ENCODE data around the gene WFDC5.
"Not testable (repeated sequence)": the region's sequence is repeated elsewhere in the genome, so short reads cannot be mapped to it uniquely, and the experiment has no call there.

WFDC5 gene

DNA sequence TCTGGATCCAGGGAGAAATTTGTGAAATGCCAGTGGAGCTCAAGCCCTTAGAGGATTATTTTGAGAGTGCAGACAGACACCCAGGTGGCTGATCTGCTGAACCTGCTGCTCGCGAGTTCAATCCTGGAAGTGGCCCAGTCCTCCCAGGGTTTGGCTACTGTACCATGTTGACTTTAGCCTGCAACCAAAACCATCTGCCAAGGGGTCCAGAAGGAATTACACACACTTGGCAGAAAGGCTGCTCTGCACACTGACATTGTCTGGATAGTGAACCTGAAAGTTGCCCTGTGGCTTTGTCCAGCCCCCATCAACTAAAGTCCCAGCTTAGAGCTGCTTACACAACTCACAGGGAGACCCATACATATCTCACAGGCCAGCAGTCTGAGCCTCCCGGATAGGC is 38.2 kb upstream of the WFDC5 start:
- TF ChIP-seq, protein P1, sequence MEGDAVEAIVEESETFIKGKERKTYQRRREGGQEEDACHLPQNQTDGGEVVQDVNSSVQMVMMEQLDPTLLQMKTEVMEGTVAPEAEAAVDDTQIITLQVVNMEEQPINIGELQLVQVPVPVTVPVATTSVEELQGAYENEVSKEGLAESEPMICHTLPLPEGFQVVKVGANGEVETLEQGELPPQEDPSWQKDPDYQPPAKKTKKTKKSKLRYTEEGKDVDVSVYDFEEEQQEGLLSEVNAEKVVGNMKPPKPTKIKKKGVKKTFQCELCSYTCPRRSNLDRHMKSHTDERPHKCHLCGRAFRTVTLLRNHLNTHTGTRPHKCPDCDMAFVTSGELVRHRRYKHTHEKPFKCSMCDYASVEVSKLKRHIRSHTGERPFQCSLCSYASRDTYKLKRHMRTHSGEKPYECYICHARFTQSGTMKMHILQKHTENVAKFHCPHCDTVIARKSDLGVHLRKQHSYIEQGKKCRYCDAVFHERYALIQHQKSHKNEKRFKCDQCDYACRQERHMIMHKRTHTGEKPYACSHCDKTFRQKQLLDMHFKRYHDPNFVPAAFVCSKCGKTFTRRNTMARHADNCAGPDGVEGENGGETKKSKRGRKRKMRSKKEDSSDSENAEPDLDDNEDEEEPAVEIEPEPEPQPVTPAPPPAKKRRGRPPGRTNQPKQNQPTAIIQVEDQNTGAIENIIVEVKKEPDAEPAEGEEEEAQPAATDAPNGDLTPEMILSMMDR (IDR thresholded peaks at IDR 0.05; ENCODE audit: low read depth, low read length) = no peak
- DNase-seq (ENCODE audit: extremely low read depth, low read depth) = no peak

DNA sequence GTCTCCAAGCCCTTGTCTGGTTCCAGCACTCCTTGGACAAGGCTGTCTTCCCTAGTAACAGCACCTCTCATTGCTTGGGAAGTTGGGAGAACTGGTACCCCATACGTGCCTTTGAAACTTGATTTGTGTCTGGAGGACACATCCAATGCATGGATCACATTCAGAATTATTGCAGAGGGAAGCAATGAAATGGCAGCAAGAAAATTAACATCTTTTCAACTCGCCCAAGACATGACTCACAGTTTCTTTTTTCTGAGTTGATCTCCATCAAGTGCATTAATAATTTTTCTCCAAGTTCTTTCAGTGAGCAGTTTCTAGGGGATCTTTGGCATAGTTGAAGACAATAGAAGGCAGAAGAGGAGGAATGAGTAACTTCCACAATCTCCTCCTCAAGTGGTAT is 37.4 kb upstream of the WFDC5 start:
- no peak for DNase-seq (ENCODE audit: extremely low read depth, low read depth)
- TF ChIP-seq, protein P1 (IDR thresholded peaks at IDR 0.05; ENCODE audit: low read depth, low read length) = no peak

DNA sequence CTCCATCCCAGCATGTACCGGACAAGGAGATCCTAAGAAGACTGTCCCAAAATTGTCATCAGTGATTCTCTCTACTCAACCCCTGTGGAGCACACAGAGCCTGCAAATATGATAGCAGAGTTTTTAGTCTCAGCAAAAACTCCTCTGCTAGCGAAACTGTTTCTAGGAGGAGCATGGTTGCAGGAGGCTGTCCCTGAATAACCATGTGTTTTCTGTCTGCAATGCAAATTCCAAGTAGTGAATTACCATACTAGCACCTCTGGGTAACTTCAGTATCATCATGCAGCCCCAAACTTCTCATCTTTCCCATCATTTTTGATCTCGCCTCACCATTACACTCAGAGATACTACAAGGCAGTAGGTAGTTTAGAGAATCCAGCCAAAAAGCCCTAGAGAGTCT is 34.1 kb upstream of the WFDC5 start:
- no peak for DNase-seq (ENCODE audit: extremely low read depth, low read depth)

DNA sequence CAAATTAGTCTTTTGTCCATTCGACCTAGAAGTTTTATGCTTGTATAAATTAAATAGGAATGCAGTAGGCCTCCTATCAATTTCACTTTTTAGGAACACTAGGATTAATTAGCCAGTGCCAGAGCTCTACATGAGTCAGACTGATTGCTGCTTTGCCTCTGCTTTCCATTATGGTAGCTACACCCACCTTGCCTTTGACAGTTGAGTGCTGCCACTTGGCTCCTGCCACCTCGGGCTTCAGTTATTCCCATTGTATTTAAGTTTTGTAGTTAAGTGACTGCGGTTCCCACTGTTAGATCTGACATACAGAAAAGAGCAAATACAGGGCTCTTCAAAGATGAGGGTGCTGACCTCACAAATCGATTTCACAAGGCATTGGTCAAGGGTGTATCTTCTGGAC is 25.9 kb upstream of the WFDC5 start:
- TF ChIP-seq, protein P1 (IDR thresholded peaks at IDR 0.05; ENCODE audit: low read depth, low read length) = no peak
- DNase-seq (ENCODE audit: extremely low read depth, low read depth) = no peak

More for the DNA sequence above, 34.1 kb upstream of the WFDC5 start:
- TF ChIP-seq, protein P1 (IDR thresholded peaks at IDR 0.05; ENCODE audit: low read depth, low read length) = no peak

DNA sequence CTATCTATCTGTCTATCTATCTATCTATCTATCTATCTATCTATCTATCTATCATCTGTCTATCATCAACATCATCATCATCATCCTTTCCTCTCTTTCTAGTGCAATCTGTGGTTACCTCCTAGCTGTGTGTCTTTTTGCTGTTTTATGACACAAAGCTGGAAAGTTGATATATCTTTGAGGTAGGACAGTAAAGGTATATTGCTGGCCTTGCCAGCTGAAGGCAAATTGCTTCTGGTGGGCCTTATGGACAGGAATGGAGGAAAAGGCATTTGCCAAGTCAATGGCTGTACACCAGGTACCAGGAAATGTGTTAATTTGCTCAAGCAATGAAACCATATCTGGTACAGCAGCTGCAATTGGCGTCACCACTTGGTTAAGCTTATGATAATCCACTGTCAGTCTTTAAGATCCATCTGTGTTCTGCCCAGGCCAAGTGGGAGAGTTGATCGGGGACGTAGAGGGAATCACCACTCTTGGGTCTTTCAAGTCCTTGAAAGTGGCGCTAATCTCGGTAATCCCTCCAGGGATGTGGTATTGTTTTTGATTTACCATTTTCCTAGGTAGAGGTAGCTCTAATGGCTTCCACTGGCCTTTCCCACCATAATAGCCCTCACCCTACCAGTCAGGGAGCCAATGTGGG is 24.9 kb upstream of the WFDC5 start:
- DNase-seq (ENCODE audit: extremely low read depth, low read depth) = not testable (repeated sequence)

DNA sequence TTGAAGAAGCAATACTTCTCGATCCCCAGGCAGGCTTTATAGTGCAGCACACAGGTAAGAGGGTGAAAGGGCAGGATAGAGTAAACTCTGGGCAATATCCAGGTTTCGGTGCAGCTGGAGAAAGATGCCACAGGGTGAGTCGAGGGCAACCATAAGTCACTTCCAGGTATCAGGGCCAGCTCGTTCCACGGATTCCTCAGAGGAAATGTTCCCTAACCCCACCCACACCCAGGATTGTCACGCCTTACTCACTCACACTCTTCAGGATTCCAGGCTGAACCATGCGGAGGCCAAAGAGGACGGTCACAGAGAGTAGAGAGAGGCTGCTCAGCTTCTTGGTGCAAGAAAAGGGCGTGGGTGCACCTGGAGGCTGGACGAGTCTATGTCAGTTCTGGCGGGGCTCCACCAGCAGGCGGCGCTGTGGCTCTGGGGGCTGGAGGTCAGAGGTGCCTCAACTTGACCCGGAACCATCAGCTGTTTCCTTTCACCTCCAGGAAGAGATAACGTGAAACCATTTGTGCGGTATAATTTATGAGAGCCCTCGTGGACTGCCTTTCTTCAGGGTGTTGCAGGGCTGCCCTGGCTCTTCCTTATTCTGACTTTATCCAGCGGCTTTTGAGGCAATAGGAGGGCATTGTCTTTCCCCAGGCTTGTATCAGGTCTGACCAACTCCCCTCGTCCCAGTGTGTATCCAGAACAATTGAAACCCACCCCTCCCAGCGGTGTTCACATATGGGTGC is 23.8 kb upstream of the WFDC5 start:
- TF ChIP-seq, protein P1 (IDR thresholded peaks at IDR 0.05; ENCODE audit: low read depth, low read length) = peak; percentile 49
- DNase-seq (ENCODE audit: extremely low read depth, low read depth) = no peak

DNA sequence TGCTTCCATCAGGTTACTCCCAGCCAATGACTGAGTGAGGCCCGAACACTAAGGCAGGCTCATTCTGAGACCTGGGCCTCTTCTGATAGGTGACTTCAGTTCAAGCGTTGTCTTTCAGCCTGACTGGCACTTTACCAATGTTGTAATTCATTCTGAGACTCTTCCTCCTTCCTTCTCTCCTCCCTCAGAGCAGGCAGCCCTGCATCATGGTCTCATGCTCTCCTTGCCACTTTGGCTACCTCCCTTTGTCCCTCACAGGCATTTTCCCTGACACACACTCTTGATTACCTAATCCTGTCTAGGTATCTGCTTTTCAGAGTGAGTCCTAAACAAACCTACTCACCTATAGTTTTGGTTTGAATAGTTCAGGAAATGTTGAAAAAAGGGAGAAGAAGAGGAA is 21.9 kb upstream of the WFDC5 start:
- TF ChIP-seq, protein P1 (IDR thresholded peaks at IDR 0.05; ENCODE audit: low read depth, low read length) = no peak

More for the DNA sequence above, 21.9 kb upstream of the WFDC5 start:
- DNase-seq (ENCODE audit: extremely low read depth, low read depth) = no peak
